GM12878 (cell line): Measurements from ENCODE around the gene ZNFX1. TPM values are rescaled to one million over a fixed set of nuclear protein-coding genes. Genes with fewer than 3 reads are reported as not detected.
A peak's percentile ranks its signal among the peaks of the same experiment; 100 is the strongest.

Experiments
- ATAC-seq: fragments of 200-7000 bp; cut with Tn5 transposase; 3 replicates; pipeline ENCODE4 v1.9.1; 2020; ENCODE audit warnings: mild to moderate bottlenecking, moderate library complexity
- BruUV-seq: library from RNA; stranded (reverse); fragments of 400-500 nt; replicated peaks from 2 replicates; lab custom pipeline; 2021; lab: Mats Ljungman, UMichigan
- CTCF ChIA-PET: fragments of 300-600 bp; sonication (Branson Sonifier 250); formaldehyde crosslinking; extraction: SDS; loops from one replicate; lab custom pipeline; 2021; ENCODE audit warnings: inconsistent platforms; lab: Yijun Ruan, JAX
- POLR2A ChIA-PET: fragments of 350-600 bp; formaldehyde crosslinking; extraction: SDS; loops from one replicate; lab custom pipeline; 2021; ENCODE audit warnings: inconsistent platforms; lab: Charles Lee
- RAD21 ChIA-PET: fragments of 300-600 bp; sonication (Branson Sonifier 250); formaldehyde crosslinking; loops from one replicate; lab custom pipeline; 2023; ENCODE audit warnings: antibody characterized with exemption; ENCODE audit not compliant: unreplicated experiment; lab: Charles Lee
- SMC1A ChIA-PET: fragments of 300-600 bp; sonication (Branson Sonifier 250); formaldehyde crosslinking; loops from one replicate; lab custom pipeline; 2023; ENCODE audit not compliant: unreplicated experiment, uncharacterized antibody; lab: Charles Lee
- DNase-seq: peaks from one replicate; pipeline ENCODE4 v3.0.0-alpha.2; 2011; ENCODE audit warnings: low read depth, low spot score
- FAIRE-seq: peaks from 3 replicates; lab custom pipeline; 2011; peaks lifted over from hg19 to GRCh38; lab: Jason Lieb, UNC
- H2AFZ ChIP-seq: 2 replicates; pipeline ENCODE4 v1.6.0; 2011; ENCODE audit warnings: low read depth, low read length, control low read depth; ENCODE audit not compliant: control insufficient read depth
- H3K27ac ChIP-seq: 2 replicates; pipeline ENCODE4 v1.5.1; 2011; ENCODE audit warnings: control low read depth; ENCODE audit not compliant: control insufficient read depth, insufficient read depth
- H3K27me3 ChIP-seq, 2 experiments: replicated peaks in 1 of 2; 2 replicates each; pipeline versions ENCODE4 v1.6.0 to v1.6.1; 2011; ENCODE audit warnings: low read length in 1 of 2; ENCODE audit not compliant: control insufficient read depth in 2 of 2, insufficient read depth in 2 of 2
- H3K36me3 ChIP-seq, 2 experiments: 2 replicates each; pipeline ENCODE4 v1.5.1; 2011; ENCODE audit warnings: low read length in 1 of 2; ENCODE audit not compliant: control insufficient read depth in 2 of 2, insufficient read depth in 2 of 2
- H3K4me1 ChIP-seq: 2 replicates; pipeline ENCODE4 v1.6.1; 2011; ENCODE audit warnings: mild to moderate bottlenecking, low read length, moderate library complexity, mixed read lengths; ENCODE audit not compliant: control insufficient read depth, insufficient read depth
- H3K4me2 ChIP-seq: 2 replicates; pipeline ENCODE4 v1.6.0; 2011; ENCODE audit warnings: control low read depth; ENCODE audit not compliant: control insufficient read depth, insufficient read depth
- H3K4me3 ChIP-seq: fragments of 200-600 bp; sonication (generic); 2 replicates; pipeline ENCODE4 v1.5.1; 2016
- H3K79me2 ChIP-seq: 2 replicates; pipeline ENCODE4 v1.6.0; 2011; ENCODE audit warnings: low read length; ENCODE audit not compliant: control insufficient read depth, insufficient read depth
- H3K9ac ChIP-seq: 2 replicates; pipeline ENCODE4 v1.8.0; 2011; ENCODE audit warnings: low read length, control low read depth, mixed read lengths; ENCODE audit not compliant: control insufficient read depth, insufficient read depth
- H3K9me3 ChIP-seq: replicated peaks from 3 replicates; pipeline ENCODE4 v1.5.1; 2011; ENCODE audit warnings: mild to moderate bottlenecking, low read length; ENCODE audit not compliant: control insufficient read depth, insufficient read depth
- H4K20me1 ChIP-seq: 2 replicates; pipeline ENCODE4 v1.6.0; 2011; ENCODE audit not compliant: control insufficient read depth, insufficient read depth
- CHD4 ChIP-seq: fragments of 200-600 bp; sonication (generic); IDR thresholded peaks from 2 replicates; pipeline ENCODE4 v1.6.1; 2016; ENCODE audit warnings: mild to moderate bottlenecking
- EGR1 ChIP-seq, 2 experiments: IDR thresholded peaks; 1 replicate in 1 of 2; 2 replicates in 1 of 2; pipeline ENCODE4 v1.6.1; 2011 to 2012; ENCODE audit warnings: low read depth in 2 of 2, low read length in 2 of 2, borderline replicate concordance in 1 of 2, mild to moderate bottlenecking in 1 of 2, moderate library complexity in 1 of 2
- FOXM1 ChIP-seq: IDR thresholded peaks from 2 replicates; pipeline ENCODE4 v1.6.1; 2012; ENCODE audit warnings: low read depth, mild to moderate bottlenecking, inconsistent platforms, low read length, moderate library complexity
- HDGF ChIP-seq: fragments of 450-650 bp; IDR thresholded peaks from 2 replicates; pipeline ENCODE4 v1.6.1; 2016; ENCODE audit warnings: antibody characterized with exemption
- IKZF1 ChIP-seq: fragments of 450-650 bp; conservative IDR thresholded peaks from 2 replicates; pipeline ENCODE4 v1.6.1; 2017; ENCODE audit warnings: antibody characterized with exemption, mild to moderate bottlenecking
- LARP7 ChIP-seq: fragments of 450-650 bp; IDR thresholded peaks from 2 replicates; pipeline ENCODE4 v1.6.1; 2017; ENCODE audit warnings: mild to moderate bottlenecking
- MYB ChIP-seq: fragments of 150-350 bp; IDR thresholded peaks from 2 replicates; pipeline ENCODE4 v1.6.1; 2014; ENCODE audit warnings: mild to moderate bottlenecking, low read depth, low read length, borderline replicate concordance
- NR2C1 ChIP-seq: fragments of 450-650 bp; IDR thresholded peaks from 2 replicates; pipeline ENCODE4 v1.6.1; 2017; ENCODE audit warnings: antibody characterized with exemption, mild to moderate bottlenecking, moderate library complexity
- POLR2A ChIP-seq: IDR thresholded peaks from 2 replicates; pipeline ENCODE4 v1.6.1; 2011; ENCODE audit warnings: low read depth, mild to moderate bottlenecking, low read length
- RBBP5 ChIP-seq: fragments of 200-600 bp; sonication (generic); conservative IDR thresholded peaks from 2 replicates; pipeline ENCODE4 v1.6.1; 2016
- SMARCA5 ChIP-seq: fragments of 450-650 bp; IDR thresholded peaks from 2 replicates; pipeline ENCODE4 v1.6.1; 2017; ENCODE audit warnings: mild to moderate bottlenecking
- STAT3 ChIP-seq: IDR thresholded peaks from 2 replicates; pipeline ENCODE4 v1.6.1; 2011; ENCODE audit warnings: low read depth, low read length, improper control_type of control experiment
- SUPT20H ChIP-seq: IDR thresholded peaks from 2 replicates; pipeline ENCODE4 v1.6.1; 2011; ENCODE audit warnings: low read depth, mild to moderate bottlenecking, low read length, moderate library complexity, borderline replicate concordance; ENCODE audit not compliant: control insufficient read depth
- TCF7 ChIP-seq: IDR thresholded peaks from 2 replicates; pipeline ENCODE4 v1.6.1; 2014; ENCODE audit warnings: antibody characterized with exemption, borderline replicate concordance
- ZNF24 ChIP-seq: fragments of 450-650 bp; IDR thresholded peaks from 2 replicates; pipeline ENCODE4 v1.6.1; 2017; ENCODE audit warnings: antibody characterized with exemption, mild to moderate bottlenecking
- WGBS: methylation state at CpG from one replicate; pipeline ENCODE4 v1.1.6; 2016; ENCODE audit warnings: low lambda C conversion rate; ENCODE audit not compliant: insufficient replicate concordance, insufficient coverage; ENCODE audit errors: missing lambda C conversion rate; 5-methylcytosine and 5-hydroxymethylcytosine counted together
- in situ Hi-C: fragments of 300-500 bp; cut with MboI; formaldehyde crosslinking; loops from 9 replicates; pipeline ENCODE4 v1.14.3; 2018; ENCODE audit warnings: mixed read lengths
- intact Hi-C: fragments of 100-400 bp; cut with micrococcal nuclease; formaldehyde crosslinking; loops from one replicate; pipeline ENCODE4 v1.14.2; 2022; ENCODE audit not compliant: unreplicated experiment
- polyA plus RNA-seq, 11 experiments: library from polyadenylated mRNA; depleted of rRNA in 4 of 11; unstranded in 6 of 11; stranded (reverse) in 5 of 11; fragments of >200 nt; fragmentation: Nextera tagmentation in 4 of 11; fragmentation: Illumina TruSeq in 1 of 11; extraction: Ambion mirVana in 4 of 11; extraction: Trizol in 1 of 11; gene quantifications; 1 replicate in 1 of 11; 2 replicates in 10 of 11; pipeline versions ENCODE4 v1.2.1 to v1.2.3, GENCODE V29; 2011 to 2016; ENCODE audit warnings: inconsistent platforms in 2 of 11, missing spikeins in 2 of 11, low read depth in 1 of 11
- total RNA-seq, 4 experiments: library from RNA; depleted of rRNA in 3 of 4; stranded (reverse); fragments of >200 nt in 3 of 4; fragmentation: Illumina TruSeq in 1 of 4; extraction: Trizol in 1 of 4; gene quantifications; 2 replicates each; pipeline versions ENCODE4 v1.2.1 to v1.2.3, GENCODE V29; 2013 to 2021
- TF ChIP-seq, protein P1 (sequence below): IDR thresholded peaks from 2 replicates; pipeline ENCODE4 v1.6.1; 2012; ENCODE audit warnings: mild to moderate bottlenecking, low read depth, low read length
- TF ChIP-seq, protein P2 (sequence below): fragments of 450-650 bp; conservative IDR thresholded peaks from 2 replicates; pipeline ENCODE4 v1.6.1; 2017; ENCODE audit warnings: mild to moderate bottlenecking, moderate library complexity

ZNFX1 gene
- total and polyA plus RNA-seq, 10 of the 15 experiments (the other 5 are each of a cell fraction or from before 2014, with no cell fraction given) = 7.4 to 31.5 (median 25.6) TPM

DNA sequence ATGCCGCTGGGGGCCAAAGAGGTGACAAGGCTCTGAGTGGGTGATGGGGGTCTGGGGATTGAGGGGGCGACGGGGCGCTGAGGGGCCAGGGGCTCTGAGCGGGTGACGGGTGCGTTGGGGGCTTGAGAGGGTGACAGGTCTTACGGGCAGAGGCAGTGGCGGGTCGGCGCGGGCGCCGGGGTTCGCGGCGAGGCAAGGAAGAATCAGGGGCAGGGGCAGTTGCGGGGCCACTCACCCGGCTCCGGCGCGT, 146 bp downstream of the ZNFX1 start:
- Histone ChIP-seq H3K36me3 (peaks cover 13 to 39% of the 10 kb centered on the region in 2 experiments), H3K9ac (peak overlapping the region; percentile 98), H3K9me3 (peaks cover 11% of the 10 kb centered on the region), H3K4me3 (peak overlapping the region; percentile 73), H2AFZ (no peak overlapping the region), H3K27ac (peak overlapping the region; percentile 92), H3K79me2 (peaks cover 83% of the 10 kb centered on the region), H3K4me2 (no peak overlapping the region), H3K4me1 (peaks cover 6% of the 10 kb centered on the region; the same call in 1 of the 2 replicates), H4K20me1 (peaks cover under 1% of the 10 kb centered on the region; the same call in 1 of the 2 replicates), H3K27me3 (no peaks in the 10 kb centered on the region)
- DNase-seq (no peak), ATAC-seq (no peak), FAIRE-seq (no peak)
- TF ChIP-seq SMARCA5 (no peak), CHD4 (no peak), POLR2A (peak; percentile 61), RBBP5 (no peak), FOXM1 (no peak), LARP7 (no peak), ZNF24 (no peak), TCF7 (no peak), HDGF (0 out of 2 replicates have a peak, but pooled peaks have one; percentile 6), EGR1 (IDR thresholded peaks at IDR 0.05; ENCODE audit: borderline replicate concordance in 1 of 2, low read depth in 2 of 2, low read length in 2 of 2) (0 out of 3 replicates have a peak, but pooled peaks of 1 of the 2 experiments have one; percentile 1), NR2C1 (no peak), STAT3 (no peak), IKZF1 (no peak), MYB (no peak), SUPT20H (no peak)
- TF ChIP-seq, protein P1, sequence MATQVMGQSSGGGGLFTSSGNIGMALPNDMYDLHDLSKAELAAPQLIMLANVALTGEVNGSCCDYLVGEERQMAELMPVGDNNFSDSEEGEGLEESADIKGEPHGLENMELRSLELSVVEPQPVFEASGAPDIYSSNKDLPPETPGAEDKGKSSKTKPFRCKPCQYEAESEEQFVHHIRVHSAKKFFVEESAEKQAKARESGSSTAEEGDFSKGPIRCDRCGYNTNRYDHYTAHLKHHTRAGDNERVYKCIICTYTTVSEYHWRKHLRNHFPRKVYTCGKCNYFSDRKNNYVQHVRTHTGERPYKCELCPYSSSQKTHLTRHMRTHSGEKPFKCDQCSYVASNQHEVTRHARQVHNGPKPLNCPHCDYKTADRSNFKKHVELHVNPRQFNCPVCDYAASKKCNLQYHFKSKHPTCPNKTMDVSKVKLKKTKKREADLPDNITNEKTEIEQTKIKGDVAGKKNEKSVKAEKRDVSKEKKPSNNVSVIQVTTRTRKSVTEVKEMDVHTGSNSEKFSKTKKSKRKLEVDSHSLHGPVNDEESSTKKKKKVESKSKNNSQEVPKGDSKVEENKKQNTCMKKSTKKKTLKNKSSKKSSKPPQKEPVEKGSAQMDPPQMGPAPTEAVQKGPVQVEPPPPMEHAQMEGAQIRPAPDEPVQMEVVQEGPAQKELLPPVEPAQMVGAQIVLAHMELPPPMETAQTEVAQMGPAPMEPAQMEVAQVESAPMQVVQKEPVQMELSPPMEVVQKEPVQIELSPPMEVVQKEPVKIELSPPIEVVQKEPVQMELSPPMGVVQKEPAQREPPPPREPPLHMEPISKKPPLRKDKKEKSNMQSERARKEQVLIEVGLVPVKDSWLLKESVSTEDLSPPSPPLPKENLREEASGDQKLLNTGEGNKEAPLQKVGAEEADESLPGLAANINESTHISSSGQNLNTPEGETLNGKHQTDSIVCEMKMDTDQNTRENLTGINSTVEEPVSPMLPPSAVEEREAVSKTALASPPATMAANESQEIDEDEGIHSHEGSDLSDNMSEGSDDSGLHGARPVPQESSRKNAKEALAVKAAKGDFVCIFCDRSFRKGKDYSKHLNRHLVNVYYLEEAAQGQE = no peak
- TF ChIP-seq, protein P2, sequence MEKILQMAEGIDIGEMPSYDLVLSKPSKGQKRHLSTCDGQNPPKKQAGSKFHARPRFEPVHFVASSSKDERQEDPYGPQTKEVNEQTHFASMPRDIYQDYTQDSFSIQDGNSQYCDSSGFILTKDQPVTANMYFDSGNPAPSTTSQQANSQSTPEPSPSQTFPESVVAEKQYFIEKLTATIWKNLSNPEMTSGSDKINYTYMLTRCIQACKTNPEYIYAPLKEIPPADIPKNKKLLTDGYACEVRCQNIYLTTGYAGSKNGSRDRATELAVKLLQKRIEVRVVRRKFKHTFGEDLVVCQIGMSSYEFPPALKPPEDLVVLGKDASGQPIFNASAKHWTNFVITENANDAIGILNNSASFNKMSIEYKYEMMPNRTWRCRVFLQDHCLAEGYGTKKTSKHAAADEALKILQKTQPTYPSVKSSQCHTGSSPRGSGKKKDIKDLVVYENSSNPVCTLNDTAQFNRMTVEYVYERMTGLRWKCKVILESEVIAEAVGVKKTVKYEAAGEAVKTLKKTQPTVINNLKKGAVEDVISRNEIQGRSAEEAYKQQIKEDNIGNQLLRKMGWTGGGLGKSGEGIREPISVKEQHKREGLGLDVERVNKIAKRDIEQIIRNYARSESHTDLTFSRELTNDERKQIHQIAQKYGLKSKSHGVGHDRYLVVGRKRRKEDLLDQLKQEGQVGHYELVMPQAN = no peak
- no TSS peak for BruUV-seq
- intact Hi-C loops (loop anchor here (2.0 to 10.0 kb wide), 3 partner anchors 59 to 537 kb away; partner anchors contain the start of genes DDX27 and SLC9A8), in situ Hi-C loops (no loop called here)
- POLR2A ChIA-PET = interaction anchor here (0.9 to 1.9 kb wide), 3 partner anchors 9 to 60 kb away, joined by 3 to 7 read pairs (median 6); no protein-coding TSS in a partner anchor
- RAD21 ChIA-PET = interaction anchor here (0.7 to 3.0 kb wide), 3 partner anchors 10 to 59 kb away, joined by 3 to 17 read pairs (median 4); partner anchors contain the start of gene DDX27
- WGBS = 0% methylated on average over 11 of the region's 22 CpGs
- CTCF ChIA-PET = no interaction called here
- SMC1A ChIA-PET = no interaction called here
